Activated CD8-positive, alpha-beta T cell treated with anti-CD3 and anti-CD28 coated beads for 36 hours (primary cell): ENCODE results near the gene TREML1. TPM values are rescaled to one million over a fixed set of nuclear protein-coding genes. Genes with fewer than 3 reads are reported as not detected.

ENCODE experiments used
- ATAC-seq: fragments of 200-7000 bp; cut with Tn5 transposase; one replicate; pipeline ENCODE4 v1.10.0; 2021; ENCODE audit warnings: mild to moderate bottlenecking, moderate library complexity
- CTCF ChIA-PET: fragments of 350-600 bp; sonication (Branson Sonifier 250); formaldehyde crosslinking; loops from one replicate; lab custom pipeline; 2021; ENCODE audit warnings: antibody characterized with exemption; lab: Charles Lee
- POLR2A ChIA-PET: fragments of 350-600 bp; sonication (Branson Sonifier 250); formaldehyde crosslinking; loops from one replicate; lab custom pipeline; 2021; ENCODE audit warnings: antibody characterized with exemption; lab: Charles Lee
- DNase-seq: peaks from one replicate; pipeline ENCODE4 v3.0.0-alpha.2; 2020
- H3K27ac Mint-ChIP-seq: one replicate; pipeline ENCODE4 v1.8.0; 2021; ENCODE audit warnings: mild to moderate bottlenecking, mixed read lengths
- H3K27me3 Mint-ChIP-seq: one replicate; pipeline ENCODE4 v1.8.0; 2021; ENCODE audit warnings: mixed read lengths
- H3K36me3 Mint-ChIP-seq: one replicate; pipeline ENCODE4 v1.8.0; 2021; ENCODE audit warnings: low read depth, mixed read lengths
- H3K4me1 Mint-ChIP-seq: one replicate; pipeline ENCODE4 v1.8.0; 2021; ENCODE audit warnings: low read depth, mixed read lengths
- H3K4me3 Mint-ChIP-seq: one replicate; pipeline ENCODE4 v1.8.0; 2021; ENCODE audit warnings: mild to moderate bottlenecking, moderate library complexity, mixed read lengths
- H3K9me3 Mint-ChIP-seq: one replicate; pipeline ENCODE4 v1.8.0; 2021; ENCODE audit warnings: mixed read lengths
- CTCF ChIP-seq: fragments of 200-600 bp; IDR thresholded peaks from one replicate; pipeline ENCODE4 v1.8.0; 2022; ENCODE audit warnings: antibody characterized with exemption, mild to moderate bottlenecking
- intact Hi-C: fragments of 100-400 bp; cut with micrococcal nuclease; formaldehyde crosslinking; loops from one replicate; pipeline ENCODE4 v1.10.0; 2022
- total RNA-seq, 2 experiments: library from RNA; stranded (reverse); gene quantifications; one replicate each; pipeline ENCODE4 v1.2.3, GENCODE V29; 2021

Gene TREML1
- total RNA-seq, 2 experiments from 2014 or later = not detected

- intact Hi-C loops = no loop called here
- CTCF ChIA-PET = interaction anchor here (3.9 kb wide), 1 partner anchor 9 kb away, joined by 21 read pairs; no protein-coding TSS in a partner anchor
- POLR2A ChIA-PET = interaction anchor here (1.2 kb wide), 1 partner anchor 8 kb away, joined by 3 read pairs; no protein-coding TSS in a partner anchor
Measured at GRCh38 chr6:41179163-41179562, 25.0 kb upstream of the TREML1 start.

GRCh38 chr6:41177695-41178094 is 23.5 kb upstream of the TREML1 start:
- H3K9me3 Mint-ChIP-seq = no peaks in the 10 kb centered on the region
- no peak for DNase-seq
- CTCF ChIA-PET = interaction anchor here (0.7 to 1.4 kb wide), 3 partner anchors 11 to 179 kb away, joined by 3 read pairs; no protein-coding TSS in a partner anchor
- H3K27ac Mint-ChIP-seq = no peak overlapping the region
- intact Hi-C loops = no loop called here
- H3K4me1 Mint-ChIP-seq = peaks cover 9% of the 10 kb centered on the region
- no peak for ATAC-seq
- no peaks in the 10 kb centered on the region for H3K36me3 Mint-ChIP-seq
- TF ChIP-seq CTCF = no peak
- no peak overlapping the region for H3K4me3 Mint-ChIP-seq
- no peaks in the 10 kb centered on the region for H3K27me3 Mint-ChIP-seq
- POLR2A ChIA-PET = interaction anchor here (0.6 kb wide), 1 partner anchor 265 kb away, joined by 3 read pairs; no protein-coding TSS in a partner anchor

More at GRCh38 chr6:41179163-41179562, 25.0 kb upstream of the TREML1 start:
- DNase-seq (no peak), ATAC-seq (no peak)
- Mint-ChIP-seq H3K36me3 (no peaks in the 10 kb centered on the region), H3K27ac (no peak overlapping the region), H3K27me3 (no peaks in the 10 kb centered on the region), H3K9me3 (no peaks in the 10 kb centered on the region), H3K4me3 (no peak overlapping the region), H3K4me1 (peaks cover 9% of the 10 kb centered on the region)
- TF ChIP-seq CTCF = no peak

GRCh38 chr6:41177287-41177686 is 23.1 kb upstream of the TREML1 start:
- Mint-ChIP-seq H3K27ac (no peak overlapping the region), H3K27me3 (no peaks in the 10 kb centered on the region), H3K9me3 (no peaks in the 10 kb centered on the region), H3K4me3 (no peak overlapping the region), H3K36me3 (no peaks in the 10 kb centered on the region), H3K4me1 (peaks cover 8% of the 10 kb centered on the region)
- intact Hi-C loops = no loop called here
- ChIA-PET CTCF (interaction anchor here (1.1 to 1.4 kb wide), 3 partner anchors 13 to 178 kb away, joined by 3 to 6 read pairs (median 3); no protein-coding TSS in a partner anchor), POLR2A (interaction anchor here (0.6 kb wide), 1 partner anchor 265 kb away, joined by 3 read pairs; no protein-coding TSS in a partner anchor)
- TF ChIP-seq CTCF = no peak
- no peak for DNase-seq
- ATAC-seq = no peak

- Mint-ChIP-seq H3K4me3 (no peak overlapping the region), H3K36me3 (no peaks in the 10 kb centered on the region), H3K27ac (no peak overlapping the region), H3K4me1 (no peaks in the 10 kb centered on the region), H3K27me3 (no peaks in the 10 kb centered on the region), H3K9me3 (no peaks in the 10 kb centered on the region)
- ChIA-PET POLR2A (no interaction called here), CTCF (interaction anchor here (1.2 to 1.4 kb wide), 3 partner anchors 14 to 108 kb away, joined by 3 to 6 read pairs (median 3); no protein-coding TSS in a partner anchor)
- TF ChIP-seq CTCF = no peak
- ATAC-seq = no peak
- intact Hi-C loops = no loop called here
- DNase-seq = no peak
Measured at GRCh38 chr6:41176189-41176588, 22.0 kb upstream of the TREML1 start.

- ATAC-seq (no peak), DNase-seq (no peak)
- POLR2A ChIA-PET = no interaction called here
- intact Hi-C loops = no loop called here
- CTCF ChIA-PET = interaction anchor here (1.2 kb wide), 1 partner anchor 107 kb away, joined by 3 read pairs; no protein-coding TSS in a partner anchor
- Mint-ChIP-seq H3K27ac (no peak overlapping the region), H3K27me3 (no peaks in the 10 kb centered on the region), H3K9me3 (no peaks in the 10 kb centered on the region), H3K4me1 (no peaks in the 10 kb centered on the region), H3K36me3 (no peaks in the 10 kb centered on the region), H3K4me3 (no peak overlapping the region)
- TF ChIP-seq CTCF = no peak
Measured at GRCh38 chr6:41175084-41175483, 20.9 kb upstream of the TREML1 start.
